Measurements from ENCODE around the gene MYOM1.

DNA sequence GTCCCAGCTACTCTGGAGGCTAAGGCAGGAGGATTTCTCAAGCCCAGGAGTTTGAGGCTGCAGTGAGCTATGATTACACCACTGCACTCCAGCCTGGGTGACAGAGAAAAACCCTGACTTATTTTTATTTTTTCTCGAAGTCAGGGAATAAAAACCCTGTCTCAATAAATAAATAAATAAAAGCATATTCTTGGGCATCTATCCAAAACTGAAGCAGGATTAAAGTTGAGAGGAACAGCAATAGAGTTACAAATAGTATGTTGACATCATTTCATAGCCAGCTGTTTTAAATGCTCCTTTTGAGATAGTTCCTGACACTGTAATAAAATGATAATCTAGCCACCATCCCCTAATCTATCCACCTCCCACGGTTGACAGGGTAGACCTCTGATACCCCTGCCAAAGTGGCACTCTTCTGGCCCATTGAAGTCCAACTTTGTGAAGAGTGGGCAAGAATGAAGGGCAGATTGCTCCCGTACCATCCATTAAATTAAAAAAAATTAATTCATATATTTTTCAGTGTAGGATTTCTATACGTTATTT, 164.5 kb downstream of the MYOM1 start:
- TF ChIP-seq, protein P1, sequence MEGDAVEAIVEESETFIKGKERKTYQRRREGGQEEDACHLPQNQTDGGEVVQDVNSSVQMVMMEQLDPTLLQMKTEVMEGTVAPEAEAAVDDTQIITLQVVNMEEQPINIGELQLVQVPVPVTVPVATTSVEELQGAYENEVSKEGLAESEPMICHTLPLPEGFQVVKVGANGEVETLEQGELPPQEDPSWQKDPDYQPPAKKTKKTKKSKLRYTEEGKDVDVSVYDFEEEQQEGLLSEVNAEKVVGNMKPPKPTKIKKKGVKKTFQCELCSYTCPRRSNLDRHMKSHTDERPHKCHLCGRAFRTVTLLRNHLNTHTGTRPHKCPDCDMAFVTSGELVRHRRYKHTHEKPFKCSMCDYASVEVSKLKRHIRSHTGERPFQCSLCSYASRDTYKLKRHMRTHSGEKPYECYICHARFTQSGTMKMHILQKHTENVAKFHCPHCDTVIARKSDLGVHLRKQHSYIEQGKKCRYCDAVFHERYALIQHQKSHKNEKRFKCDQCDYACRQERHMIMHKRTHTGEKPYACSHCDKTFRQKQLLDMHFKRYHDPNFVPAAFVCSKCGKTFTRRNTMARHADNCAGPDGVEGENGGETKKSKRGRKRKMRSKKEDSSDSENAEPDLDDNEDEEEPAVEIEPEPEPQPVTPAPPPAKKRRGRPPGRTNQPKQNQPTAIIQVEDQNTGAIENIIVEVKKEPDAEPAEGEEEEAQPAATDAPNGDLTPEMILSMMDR (conservative IDR thresholded peaks at IDR 0.05; ENCODE audit: low read length): no peak
- TF ChIP-seq EZH2phosphoT487 (IDR thresholded peaks at IDR 0.05; ENCODE audit: borderline replicate concordance, low read depth, low read length): no peak
